WERI-Rb-1 (cell line): ENCODE measurements around the gene ERV3-1.
"Not testable (repeated sequence)": the region's sequence is repeated elsewhere in the genome, so short reads cannot be mapped to it uniquely, and the experiment has no call there.

Source experiments
- DNase-seq: peaks from one replicate; pipeline ENCODE4 v3.0.0-alpha.2; 2020
- H3K27ac ChIP-seq: fragments of 250-450 bp; sonication (Bioruptor Pico); 2 replicates; pipeline ENCODE4 v1.5.1; 2020; ENCODE audit warnings: mild to moderate bottlenecking, moderate library complexity
- H3K27me3 ChIP-seq: fragments of 250-450 bp; sonication (Bioruptor Pico); 2 replicates; pipeline ENCODE4 v1.5.1; 2021; ENCODE audit warnings: mild to moderate bottlenecking, low read depth, moderate library complexity; ENCODE audit not compliant: insufficient read depth, severe bottlenecking
- H3K36me3 ChIP-seq: fragments of 250-450 bp; sonication (Bioruptor Pico); 2 replicates; pipeline ENCODE4 v1.5.1; 2020; ENCODE audit warnings: mild to moderate bottlenecking, moderate library complexity
- H3K4me3 ChIP-seq: 2 replicates; pipeline ENCODE4 v1.5.1; 2011; ENCODE audit warnings: low read depth, mild to moderate bottlenecking, control low read depth, low read length
- H3K9me3 ChIP-seq: fragments of 250-450 bp; sonication (Bioruptor Pico); 2 replicates; pipeline ENCODE4 v1.5.1; 2021; ENCODE audit warnings: mild to moderate bottlenecking, moderate library complexity; ENCODE audit not compliant: severe bottlenecking
- CTCF ChIP-seq: IDR thresholded peaks from 2 replicates; pipeline ENCODE4 v1.5.1; 2011; ENCODE audit warnings: low read depth, mild to moderate bottlenecking, control low read depth, inconsistent platforms, low read length

Gene ERV3-1

GRCh38 chr7:64978497-64979203 is 27.8 kb downstream of the ERV3-1 start:
- DNase-seq, result no peak
- TF ChIP-seq CTCF, result no peak
- Histone ChIP-seq H3K4me3 (no peak overlapping the region), H3K36me3 (peaks cover 36% of the 10 kb centered on the region), H3K27ac (no peak overlapping the region), H3K9me3 (peaks cover 15% of the 10 kb centered on the region), H3K27me3 (no peaks in the 10 kb centered on the region)

GRCh38 chr7:64965594-64965993 is 40.9 kb downstream of the ERV3-1 start:
- DNase-seq, result no peak
- H3K4me3 ChIP-seq, result no peak overlapping the region
- TF ChIP-seq CTCF, result no peak
- no peaks in the 10 kb centered on the region for H3K9me3 ChIP-seq
- H3K27ac ChIP-seq, result no peak overlapping the region
- no peaks in the 10 kb centered on the region for H3K27me3 ChIP-seq
- no peaks in the 10 kb centered on the region for H3K36me3 ChIP-seq

GRCh38 chr7:64959072-64959747 is 47.3 kb downstream of the ERV3-1 start:
- H3K27ac ChIP-seq, result no peak overlapping the region
- no peaks in the 10 kb centered on the region for H3K36me3 ChIP-seq
- peaks cover 3% of the 10 kb centered on the region for H3K9me3 ChIP-seq
- no peak for TF ChIP-seq CTCF
- no peak overlapping the region for H3K4me3 ChIP-seq
- DNase-seq, result peak; percentile 39
- H3K27me3 ChIP-seq, result no peaks in the 10 kb centered on the region

GRCh38 chr7:64951250-64951848 is 55.1 kb downstream of the ERV3-1 start:
- peak; percentile 62 for TF ChIP-seq CTCF
- no peaks in the 10 kb centered on the region for H3K27me3 ChIP-seq
- DNase-seq, result no peak

GRCh38 chr7:64950673-64951072 is 55.8 kb downstream of the ERV3-1 start:
- not testable (repeated sequence) for H3K27ac ChIP-seq, H3K27me3 ChIP-seq, DNase-seq, H3K9me3 ChIP-seq, H3K36me3 ChIP-seq, H3K4me3 ChIP-seq

More at GRCh38 chr7:64951250-64951848, 55.1 kb downstream of the ERV3-1 start:
- Histone ChIP-seq H3K9me3 (no peaks in the 10 kb centered on the region), H3K27ac (no peak overlapping the region), H3K4me3 (no peak overlapping the region), H3K36me3 (no peaks in the 10 kb centered on the region)

GRCh38 chr7:64948774-64949173 is 57.7 kb downstream of the ERV3-1 start:
- not testable (repeated sequence) for H3K27ac ChIP-seq, DNase-seq, H3K4me3 ChIP-seq, H3K27me3 ChIP-seq, H3K36me3 ChIP-seq, H3K9me3 ChIP-seq
